Gastroesophageal sphincter (tissue), 4 donors: Measurements from ENCODE around the gene SND1. TPM values are rescaled to one million over a fixed set of nuclear protein-coding genes. Genes with fewer than 3 reads are reported as not detected.

Source experiments
- ATAC-seq: fragments of 150-250 bp; one replicate; pipeline ENCODE4 v1.9.1; 2016; ENCODE audit warnings: mild to moderate bottlenecking, moderate library complexity
- H3K27ac ChIP-seq, 4 donors: fragments of 200-600 bp; sonication (generic) in 3 of 4; 1 replicate in 3 of 4; 2 replicates in 1 of 4; pipeline ENCODE4 v1.5.1; 2016 to 2019
- H3K27me3 ChIP-seq: fragments of 200-600 bp; sonication (generic); one replicate; pipeline ENCODE4 v1.5.1; 2019
- H3K36me3 ChIP-seq, 2 donors: fragments of 200-600 bp; sonication (generic); one replicate each; pipeline ENCODE4 v1.5.1; 2019; ENCODE audit warnings: control low read depth in 1 of 2
- H3K4me1 ChIP-seq, 3 donors: fragments of 200-600 bp; sonication (generic); 1 replicate in 2 of 3; 2 replicates in 1 of 3; pipeline ENCODE4 v1.5.1; 2016 to 2019; ENCODE audit warnings: control low read depth in 2 of 3
- H3K4me3 ChIP-seq, 2 donors: fragments of 200-600 bp; sonication (generic); one replicate each; pipeline ENCODE4 v1.5.1; 2019; ENCODE audit warnings: mild to moderate bottlenecking in 1 of 2, moderate library complexity in 1 of 2
- H3K9me3 ChIP-seq, 3 donors: fragments of 200-600 bp; sonication (generic); one replicate each; pipeline ENCODE4 v1.5.1; 2017 to 2019; ENCODE audit warnings: control low read depth in 2 of 3
- CTCF ChIP-seq, 4 experiments: fragments of 200-600 bp in 2 of 4; fragments of 450-650 bp in 2 of 4; sonication (generic) in 1 of 4; IDR thresholded peaks; one replicate each; pipeline ENCODE4 v1.5.1; 2017 to 2019; ENCODE audit warnings: antibody characterized with exemption in 4 of 4, mild to moderate bottlenecking in 2 of 4, moderate library complexity in 2 of 4
- EP300 ChIP-seq: sonication (generic); formaldehyde crosslinking; IDR thresholded peaks from one replicate; pipeline ENCODE4 v1.6.1; 2017; ENCODE audit warnings: antibody characterized with exemption, mild to moderate bottlenecking
- POLR2A ChIP-seq, 2 donors: fragments of 450-650 bp; IDR thresholded peaks; one replicate each; pipeline ENCODE4 v1.6.1; 2017; ENCODE audit warnings: antibody characterized with exemption in 2 of 2, mild to moderate bottlenecking in 2 of 2, moderate library complexity in 1 of 2
- POLR2AphosphoS5 ChIP-seq: sonication (generic); formaldehyde crosslinking; IDR thresholded peaks from one replicate; pipeline ENCODE4 v1.6.1; 2017; ENCODE audit warnings: antibody characterized with exemption
- WGBS, 2 donors: methylation state at CpG; one replicate each; pipeline ENCODE4 v1.1.5; 2018; ENCODE audit warnings: low coverage in 1 of 2; 5-methylcytosine and 5-hydroxymethylcytosine counted together
- total RNA-seq, 4 donors: library from RNA; depleted of rRNA; stranded (reverse); fragments of >200 nt; gene quantifications; one replicate each; pipeline ENCODE4 v1.1.0, GENCODE V29; 2016

The SND1 gene
- total RNA-seq, 4 donors from 2014 or later = 97.1 to 119 (median 103) TPM

- Histone ChIP-seq H3K4me1 (peaks cover 3 to 27% (median 8%) of the 10 kb centered on the region in 3 donors), H3K9me3 (no peaks in the 10 kb centered on the region), H3K4me3 (no peak overlapping the region), H3K36me3 (no peaks in the 10 kb centered on the region), H3K27ac (peak overlapping the region in 2 of 4 donors; percentile 32 to 33), H3K27me3 (no peaks in the 10 kb centered on the region)
- ATAC-seq = no peak
- WGBS, 2 donors = 39 to 40% methylated on average over 2 of the region's 2 CpGs
- TF ChIP-seq POLR2AphosphoS5 = no peak
- no peak for TF ChIP-seq POLR2A (IDR thresholded peaks at IDR 0.05)
- no peak for TF ChIP-seq EP300
- no peak for TF ChIP-seq CTCF (IDR thresholded peaks at IDR 0.05)
These were observed 192.2 kb downstream of the SND1 start for GRCh38 chr7:127844165-127844564.

- Histone ChIP-seq H3K4me3 (no peak overlapping the region), H3K27me3 (no peaks in the 10 kb centered on the region), H3K4me1 (peaks cover 3 to 27% (median 8%) of the 10 kb centered on the region in 3 donors), H3K36me3 (no peaks in the 10 kb centered on the region), H3K9me3 (no peaks in the 10 kb centered on the region), H3K27ac (peak overlapping the region in 3 of 4 donors; percentile 32 to 42 (median 33))
- ATAC-seq = peak; percentile 58
- WGBS, 2 donors = 14 to 21% methylated on average over 2 of the region's 2 CpGs
- TF ChIP-seq EP300 (no peak), CTCF (IDR thresholded peaks at IDR 0.05) (no peak), POLR2A (IDR thresholded peaks at IDR 0.05) (no peak), POLR2AphosphoS5 (no peak)
These were observed 192.8 kb downstream of the SND1 start for GRCh38 chr7:127844707-127845331.

GRCh38 chr7:127845522-127846214 lies 193.7 kb downstream of the SND1 start:
- H3K9me3 ChIP-seq = no peaks in the 10 kb centered on the region
- H3K27me3 ChIP-seq = no peaks in the 10 kb centered on the region
- ATAC-seq = no peak
- TF ChIP-seq CTCF (IDR thresholded peaks at IDR 0.05) = no peak
- TF ChIP-seq POLR2A (IDR thresholded peaks at IDR 0.05) = no peak
- TF ChIP-seq POLR2AphosphoS5 = no peak
- no peak for TF ChIP-seq EP300
- peaks cover 3 to 27% (median 8%) of the 10 kb centered on the region in 3 donors for H3K4me1 ChIP-seq
- 8 to 14% methylated on average over 1 of the region's 1 CpG for whole genome bisulfite sequencing, 2 donors
- H3K36me3 ChIP-seq = no peaks in the 10 kb centered on the region
- peak overlapping the region in 3 of 4 donors; percentile 32 to 42 (median 33) for H3K27ac ChIP-seq
- no peak overlapping the region for H3K4me3 ChIP-seq

- Histone ChIP-seq H3K36me3 (no peaks in the 10 kb centered on the region), H3K4me3 (no peak overlapping the region), H3K27me3 (no peaks in the 10 kb centered on the region), H3K9me3 (no peaks in the 10 kb centered on the region), H3K4me1 (peaks cover 3 to 27% (median 8%) of the 10 kb centered on the region in 3 donors), H3K27ac (no peak overlapping the region)
- ATAC-seq = no peak
- 71 to 100% methylated on average over 3 of the region's 3 CpGs for WGBS, 2 donors
- TF ChIP-seq EP300 (no peak), CTCF (IDR thresholded peaks at IDR 0.05) (no peak), POLR2A (IDR thresholded peaks at IDR 0.05) (no peak), POLR2AphosphoS5 (no peak)
These were observed 195.6 kb downstream of the SND1 start for GRCh38 chr7:127847641-127848040.
